WERI-Rb-1 (cell line): ENCODE measurements around the gene USP46.
A peak's percentile ranks its signal among the peaks of the same experiment; 100 is the strongest.

Source experiments
- DNase-seq: peaks from one replicate; pipeline ENCODE4 v3.0.0-alpha.2; 2020
- H3K27ac ChIP-seq: fragments of 250-450 bp; sonication (Bioruptor Pico); 2 replicates; pipeline ENCODE4 v1.5.1; 2020; ENCODE audit warnings: mild to moderate bottlenecking, moderate library complexity
- H3K27me3 ChIP-seq: fragments of 250-450 bp; sonication (Bioruptor Pico); 2 replicates; pipeline ENCODE4 v1.5.1; 2021; ENCODE audit warnings: mild to moderate bottlenecking, low read depth, moderate library complexity; ENCODE audit not compliant: insufficient read depth, severe bottlenecking
- H3K36me3 ChIP-seq: fragments of 250-450 bp; sonication (Bioruptor Pico); 2 replicates; pipeline ENCODE4 v1.5.1; 2020; ENCODE audit warnings: mild to moderate bottlenecking, moderate library complexity
- H3K4me3 ChIP-seq: 2 replicates; pipeline ENCODE4 v1.5.1; 2011; ENCODE audit warnings: low read depth, mild to moderate bottlenecking, control low read depth, low read length
- H3K9me3 ChIP-seq: fragments of 250-450 bp; sonication (Bioruptor Pico); 2 replicates; pipeline ENCODE4 v1.5.1; 2021; ENCODE audit warnings: mild to moderate bottlenecking, moderate library complexity; ENCODE audit not compliant: severe bottlenecking
- TF ChIP-seq, protein P1 (sequence below): IDR thresholded peaks from 2 replicates; pipeline ENCODE4 v1.5.1; 2011; ENCODE audit warnings: low read depth, mild to moderate bottlenecking, control low read depth, inconsistent platforms, low read length

USP46 gene

GRCh38 chr4:52604215-52604614 is 54.9 kb downstream of the USP46 start:
- Histone ChIP-seq H3K4me3 (no peak overlapping the region), H3K27ac (no peak overlapping the region), H3K36me3 (no peaks in the 10 kb centered on the region), H3K9me3 (no peaks in the 10 kb centered on the region), H3K27me3 (peaks cover 56% of the 10 kb centered on the region)
- DNase-seq: no peak
- TF ChIP-seq, protein P1, sequence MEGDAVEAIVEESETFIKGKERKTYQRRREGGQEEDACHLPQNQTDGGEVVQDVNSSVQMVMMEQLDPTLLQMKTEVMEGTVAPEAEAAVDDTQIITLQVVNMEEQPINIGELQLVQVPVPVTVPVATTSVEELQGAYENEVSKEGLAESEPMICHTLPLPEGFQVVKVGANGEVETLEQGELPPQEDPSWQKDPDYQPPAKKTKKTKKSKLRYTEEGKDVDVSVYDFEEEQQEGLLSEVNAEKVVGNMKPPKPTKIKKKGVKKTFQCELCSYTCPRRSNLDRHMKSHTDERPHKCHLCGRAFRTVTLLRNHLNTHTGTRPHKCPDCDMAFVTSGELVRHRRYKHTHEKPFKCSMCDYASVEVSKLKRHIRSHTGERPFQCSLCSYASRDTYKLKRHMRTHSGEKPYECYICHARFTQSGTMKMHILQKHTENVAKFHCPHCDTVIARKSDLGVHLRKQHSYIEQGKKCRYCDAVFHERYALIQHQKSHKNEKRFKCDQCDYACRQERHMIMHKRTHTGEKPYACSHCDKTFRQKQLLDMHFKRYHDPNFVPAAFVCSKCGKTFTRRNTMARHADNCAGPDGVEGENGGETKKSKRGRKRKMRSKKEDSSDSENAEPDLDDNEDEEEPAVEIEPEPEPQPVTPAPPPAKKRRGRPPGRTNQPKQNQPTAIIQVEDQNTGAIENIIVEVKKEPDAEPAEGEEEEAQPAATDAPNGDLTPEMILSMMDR: no peak

- Histone ChIP-seq H3K9me3 (no peaks in the 10 kb centered on the region), H3K36me3 (no peaks in the 10 kb centered on the region), H3K27me3 (peaks cover 53% of the 10 kb centered on the region), H3K27ac (no peak overlapping the region), H3K4me3 (no peak overlapping the region)
- no peak for DNase-seq
- TF ChIP-seq, protein P1: no peak
Measured at GRCh38 chr4:52600275-52600674, 58.8 kb downstream of the USP46 start.

DNA sequence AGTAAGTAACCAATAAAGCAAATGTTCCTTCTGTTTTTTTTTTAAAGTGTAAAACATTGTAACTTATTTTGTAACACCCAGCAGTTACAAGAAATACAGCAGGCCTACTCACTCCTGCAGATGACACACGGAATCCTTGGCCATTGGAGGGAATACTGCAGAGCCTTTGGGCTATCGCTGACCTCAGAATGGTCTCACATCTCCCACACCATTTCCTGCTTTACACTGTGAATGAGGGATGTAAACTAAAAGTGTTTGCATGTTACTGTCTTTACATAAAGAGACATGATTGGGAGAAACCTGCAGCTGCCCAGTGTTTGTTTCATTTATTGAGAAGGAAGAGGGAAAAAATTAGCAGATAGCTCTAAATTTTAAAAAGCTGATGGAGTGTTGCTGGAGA is 64.1 kb downstream of the USP46 start:
- H3K4me3 ChIP-seq: no peak overlapping the region
- no peaks in the 10 kb centered on the region for H3K36me3 ChIP-seq
- no peaks in the 10 kb centered on the region for H3K9me3 ChIP-seq
- H3K27ac ChIP-seq: no peak overlapping the region
- TF ChIP-seq, protein P1: no peak
- no peak for DNase-seq
- peaks cover 40% of the 10 kb centered on the region for H3K27me3 ChIP-seq

DNA sequence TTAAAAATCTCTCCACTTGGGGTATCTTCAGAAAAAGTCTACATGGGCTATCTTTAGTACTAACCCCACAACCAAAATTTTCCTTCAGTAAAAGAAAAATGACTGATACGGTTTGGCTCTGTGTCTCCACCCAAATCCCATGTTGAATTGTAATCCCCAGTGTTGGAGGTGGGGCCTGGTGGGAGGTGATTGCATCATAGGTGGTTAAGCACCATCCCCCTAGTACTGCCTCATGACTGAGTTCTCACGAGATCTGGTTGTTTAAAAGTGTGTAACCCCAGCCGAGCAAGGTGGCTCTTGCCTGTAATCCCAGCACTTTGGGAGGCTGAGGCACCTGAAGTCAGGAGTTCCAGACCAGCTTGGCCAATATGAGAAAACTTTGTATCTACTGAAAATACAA is 66.8 kb downstream of the USP46 start:
- H3K27ac ChIP-seq: no peak overlapping the region
- peaks cover 40% of the 10 kb centered on the region for H3K27me3 ChIP-seq
- H3K9me3 ChIP-seq: no peaks in the 10 kb centered on the region
- H3K36me3 ChIP-seq: no peaks in the 10 kb centered on the region
- H3K4me3 ChIP-seq: no peak overlapping the region
- TF ChIP-seq, protein P1: no peak
- DNase-seq: no peak

GRCh38 chr4:52588771-52589591 is 70.1 kb downstream of the USP46 start:
- Histone ChIP-seq H3K27ac (no peak overlapping the region), H3K36me3 (no peaks in the 10 kb centered on the region), H3K4me3 (no peak overlapping the region), H3K9me3 (no peaks in the 10 kb centered on the region), H3K27me3 (peaks cover 46% of the 10 kb centered on the region)
- TF ChIP-seq, protein P1: no peak
- DNase-seq: no peak

GRCh38 chr4:52588097-52588496 is 71.0 kb downstream of the USP46 start:
- Histone ChIP-seq H3K27ac (no peak overlapping the region), H3K27me3 (peaks cover 49% of the 10 kb centered on the region)
- DNase-seq: peak; percentile 22

More at GRCh38 chr4:52588097-52588496, 71.0 kb downstream of the USP46 start:
- H3K4me3 ChIP-seq: no peak overlapping the region
- H3K36me3 ChIP-seq: no peaks in the 10 kb centered on the region
- H3K9me3 ChIP-seq: no peaks in the 10 kb centered on the region
- TF ChIP-seq, protein P1: peak; percentile 61
